ENCODE data around the gene PGLYRP1. TPM values are rescaled to one million over a fixed set of nuclear protein-coding genes. Genes with fewer than 3 reads are reported as not detected.

PGLYRP1 gene
- total RNA-seq, 2 experiments from 2014 or later: not detected

DNA sequence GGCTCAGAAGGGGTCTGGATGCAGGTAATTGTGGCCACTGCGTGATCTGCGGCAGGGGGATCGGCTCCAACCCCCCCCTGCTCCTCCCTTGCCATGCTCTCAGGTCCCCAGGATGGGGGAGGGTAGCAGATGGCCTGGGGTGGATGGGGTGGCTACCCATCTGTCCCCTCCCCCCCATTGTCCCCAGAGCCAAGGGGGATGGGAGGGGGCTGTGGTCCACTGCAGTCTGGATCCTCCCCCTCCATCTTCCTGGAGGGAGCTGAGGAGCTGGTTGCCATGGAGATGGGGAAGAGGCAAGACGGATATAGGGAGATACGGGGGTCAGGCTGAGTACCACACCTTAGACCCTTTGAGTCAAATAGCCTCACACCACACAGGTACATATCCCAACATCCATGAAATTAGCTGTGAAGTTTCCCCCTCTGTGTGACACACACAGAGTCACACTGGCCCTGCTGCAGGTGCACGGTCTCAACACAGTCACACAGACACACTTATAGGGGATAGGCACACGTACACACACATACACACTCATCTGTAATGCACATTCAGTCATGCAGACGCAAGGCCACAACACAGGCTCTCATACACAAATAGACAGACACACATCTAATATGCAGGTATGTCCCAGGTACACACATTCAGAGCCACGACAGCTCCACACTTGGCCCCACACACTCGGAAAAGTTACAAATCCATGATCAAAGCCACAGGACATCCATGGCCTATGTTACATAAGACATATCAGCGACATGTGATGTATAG is 47.4 kb downstream of the PGLYRP1 start:
- ChIA-PET CTCF (no interaction called here), POLR2A (no interaction called here)

DNA sequence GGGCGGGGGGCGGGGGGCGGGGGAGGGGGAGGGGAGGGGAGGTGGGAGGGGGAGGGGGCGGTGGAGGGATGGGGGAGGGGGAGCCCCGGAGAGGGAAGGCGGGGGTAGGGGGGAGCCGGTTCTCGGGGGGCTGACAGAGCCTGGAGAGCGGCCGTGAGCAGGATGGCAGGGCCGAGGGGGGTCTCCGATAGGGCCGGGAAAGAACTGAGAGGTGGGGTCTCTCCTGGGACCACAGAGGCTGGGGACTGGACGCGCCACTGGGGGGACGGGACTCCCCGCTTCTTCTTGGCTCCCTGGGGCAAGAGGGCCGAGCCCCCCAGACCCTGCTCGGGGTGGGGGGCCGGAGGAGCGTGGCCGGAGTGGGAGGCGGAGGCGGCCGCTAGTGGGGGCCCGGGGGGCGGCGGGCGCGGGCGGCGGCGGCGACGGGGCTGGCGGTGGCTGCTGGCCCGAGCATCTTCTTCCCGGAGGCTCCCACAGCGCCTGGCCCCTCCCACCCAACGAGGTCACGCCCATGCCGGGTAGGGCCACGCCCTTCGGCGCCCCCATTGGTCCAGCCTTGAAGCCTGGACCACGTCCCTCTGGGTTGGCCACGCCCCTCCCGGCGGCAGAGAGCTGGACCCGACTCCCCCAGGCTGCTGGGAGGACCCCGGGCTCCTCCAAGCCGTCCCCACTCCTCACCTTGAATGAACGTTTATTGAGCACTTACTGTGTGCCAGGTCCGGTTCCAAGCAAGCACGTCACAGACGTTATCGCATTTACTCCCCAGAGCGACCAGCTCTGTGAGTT is 49.1 kb downstream of the PGLYRP1 start, which contains the start of gene NOVA2:
TSS of gene NOVA2 (minus strand) at position 313 of the 786 bp plus-strand sequence. CDS start 514 bp downstream, outside the sequence.
- ChIA-PET CTCF (no interaction called here), POLR2A (no interaction called here)

DNA sequence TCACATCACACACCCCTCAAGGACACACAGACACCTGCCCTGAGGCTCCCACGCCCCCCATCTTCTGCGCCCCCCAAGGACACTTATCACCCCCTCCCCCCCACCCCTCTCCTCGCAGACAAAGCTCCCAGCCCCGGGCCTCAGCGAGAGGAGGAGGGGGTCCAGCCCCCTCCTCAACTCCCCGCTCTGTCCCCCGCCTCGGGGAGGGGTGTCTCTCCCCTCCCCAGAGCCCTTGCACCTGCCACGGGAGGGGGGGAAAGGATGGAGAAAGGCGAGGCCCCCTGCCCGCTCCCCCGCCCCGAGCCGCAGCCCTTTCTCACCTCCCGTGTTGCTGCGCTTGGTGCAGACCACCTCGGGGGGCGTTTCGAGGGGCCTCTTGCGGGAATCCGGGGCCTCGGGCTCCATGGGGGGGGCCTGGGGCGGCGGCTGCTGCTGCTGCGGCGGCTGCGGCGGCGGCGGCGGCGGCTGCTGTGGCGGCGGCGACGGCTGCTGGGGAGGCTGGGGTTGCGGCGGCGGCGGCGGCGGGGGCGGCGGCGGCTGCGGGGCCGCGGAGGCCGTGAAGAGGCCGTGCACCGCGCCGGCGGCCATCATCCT is 49.8 kb downstream of the PGLYRP1 start:
- ChIA-PET POLR2A (no interaction called here), CTCF (no interaction called here)

DNA sequence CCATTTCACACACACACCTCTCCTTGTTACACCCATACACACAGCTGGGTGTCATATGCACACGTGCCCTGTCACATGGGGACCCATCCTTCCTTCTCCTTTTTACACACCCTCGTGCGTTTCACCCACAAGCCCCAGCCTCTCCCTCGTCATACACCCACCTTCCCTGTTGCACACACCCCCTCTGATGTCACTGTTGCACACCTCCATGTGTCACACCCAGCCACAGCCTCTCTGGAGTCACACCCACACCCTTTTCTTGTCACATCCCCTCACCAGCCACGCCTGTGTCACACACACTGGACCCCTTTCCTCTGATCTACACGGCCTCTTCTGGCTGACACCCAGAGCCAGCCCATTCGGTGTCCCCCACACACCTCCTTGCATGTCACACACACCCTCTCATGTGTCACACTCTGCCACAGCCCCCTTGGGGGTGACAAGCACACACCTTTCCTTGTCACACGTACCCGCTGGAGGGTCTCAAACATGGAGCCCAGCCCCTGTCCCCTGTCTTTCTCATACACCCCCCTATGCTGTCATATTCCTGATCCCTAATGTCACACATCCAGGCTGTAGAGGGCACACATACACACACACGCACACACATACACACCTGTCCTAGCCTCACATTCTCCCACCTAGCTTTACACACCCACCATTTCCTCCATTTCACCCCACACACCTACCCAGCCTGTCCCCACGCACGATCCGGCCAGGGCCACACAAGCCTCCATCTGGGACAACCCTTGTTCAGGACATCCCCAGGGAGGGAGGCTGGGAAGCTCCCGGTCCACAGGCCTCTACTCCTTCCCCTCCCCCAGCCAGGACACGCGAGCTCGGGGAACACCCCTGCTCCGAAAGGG is 50.5 kb downstream of the PGLYRP1 start:
- CTCF ChIA-PET: no interaction called here
- POLR2A ChIA-PET: no interaction called here

DNA sequence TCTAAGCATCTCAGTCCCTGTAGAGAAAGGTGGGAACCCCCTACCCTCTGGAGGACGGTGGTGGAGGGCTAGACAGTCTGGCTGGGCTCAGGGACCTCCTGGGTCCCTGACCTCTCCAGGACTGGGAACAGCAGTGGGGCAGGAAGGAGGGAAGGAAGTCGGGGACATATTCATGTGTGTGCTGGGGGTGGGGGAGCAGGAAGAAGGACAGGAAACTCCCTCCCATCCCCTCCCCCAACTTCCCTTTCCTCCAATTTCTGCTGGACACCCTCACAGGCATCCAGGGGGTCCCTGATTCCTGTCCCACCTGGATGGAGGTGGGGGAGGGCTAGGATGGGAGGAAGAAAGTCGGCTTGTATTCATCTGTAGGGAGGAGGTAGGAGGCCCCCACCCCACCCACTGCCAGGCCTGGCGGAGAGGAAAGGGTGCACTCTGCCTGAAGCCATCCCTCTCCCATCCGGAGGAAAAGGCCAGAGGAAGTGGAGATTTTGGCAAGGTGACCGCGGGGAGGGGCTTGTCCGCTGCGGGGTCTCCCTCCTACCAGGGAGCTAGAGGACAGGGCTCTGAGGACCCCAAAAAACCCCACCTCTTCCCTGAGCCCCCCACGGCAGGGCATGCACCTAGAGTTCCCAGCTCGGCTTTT is 51.5 kb downstream of the PGLYRP1 start:
- CTCF ChIA-PET: interaction anchor here (0.6 kb wide), 1 partner anchor 270 kb away, joined by 9 read pairs; no protein-coding TSS in a partner anchor

DNA sequence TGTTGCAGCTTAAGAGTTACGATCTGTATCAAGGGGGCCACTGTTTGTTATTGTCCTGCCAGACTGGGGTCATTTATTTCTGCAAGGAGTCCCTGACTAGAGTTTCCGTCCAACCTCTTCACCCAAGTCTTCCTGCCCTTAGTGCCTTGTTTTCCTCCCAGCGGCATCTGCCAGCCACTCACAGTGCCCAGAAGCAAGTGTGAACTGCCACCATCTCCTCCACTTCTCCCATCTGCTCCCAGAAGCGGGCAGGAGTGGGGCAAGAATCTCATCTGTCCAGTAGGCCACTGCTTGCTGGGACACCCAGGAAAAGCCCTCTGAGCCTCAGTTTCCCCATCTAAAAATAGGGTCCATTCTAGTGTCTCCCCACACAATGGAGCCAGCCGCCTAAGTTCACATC is 53.2 kb downstream of the PGLYRP1 start:
- CTCF ChIA-PET: no interaction called here
- POLR2A ChIA-PET: no interaction called here

More for the DNA sequence above, 51.5 kb downstream of the PGLYRP1 start:
- POLR2A ChIA-PET: interaction anchor here (0.7 kb wide), 1 partner anchor 34 kb away, joined by 3 read pairs; no protein-coding TSS in a partner anchor

Other genes starting within 250 kb of the PGLYRP1 start
- 10 to 100 TPM; 19.0 to 22.2 TPM for gene DMPK, start 240.6 kb downstream of the PGLYRP1 start, total RNA-seq
- gene DMWD, start 230.2 kb downstream of the PGLYRP1 start, total RNA-seq: 10 to 100 TPM; 55.3 to 56.3 TPM
- under 1 TPM; 0.17 to 0.23 TPM for gene RSPH6A, start 207.7 kb downstream of the PGLYRP1 start, total RNA-seq
- 100 to 1,000 TPM; 117 to 124 TPM for gene SYMPK, start 159.9 kb downstream of the PGLYRP1 start, total RNA-seq
- gene FOXA3, start 158.7 kb downstream of the PGLYRP1 start, total RNA-seq: under 1 TPM; 0.52 to 0.74 TPM
- 10 to 100 TPM; 14.6 to 16.1 TPM for gene IRF2BP1, start 136.9 kb downstream of the PGLYRP1 start, total RNA-seq
- gene MYPOP, start 120.4 kb downstream of the PGLYRP1 start, total RNA-seq: 1 to 10 TPM; 5.9 to 6.0 TPM
- gene NANOS2, start 108.3 kb downstream of the PGLYRP1 start, total RNA-seq: not detected
- not detected for gene NOVA2, start 49.2 kb downstream of the PGLYRP1 start, total RNA-seq
- gene CCDC61, start 27.6 kb downstream of the PGLYRP1 start, total RNA-seq: 10 to 100 TPM; 24.1 to 25.4 TPM
- gene IGFL4, start 17.9 kb upstream of the PGLYRP1 start, total RNA-seq: not detected
- gene IGFL3, start 101.6 kb upstream of the PGLYRP1 start, total RNA-seq: not detected
- gene IGFL2, start 125.2 kb upstream of the PGLYRP1 start, total RNA-seq: not detected
- not detected for gene IGFL1, start 206.7 kb upstream of the PGLYRP1 start, total RNA-seq